H1 (cell line): Measurements from ENCODE around the gene MLN.

Experiments used
- ASH2L ChIP-seq: fragments of 200-600, 300-600 bp; sonication (generic); IDR thresholded peaks from one replicate; pipeline ENCODE4 v1.7.1; 2017; ENCODE audit warnings: low read length
- HDAC2 ChIP-seq, 2 experiments: fragments of 300-600 bp in 1 of 2; sonication (generic) in 1 of 2; IDR thresholded peaks; 2 replicates each; pipeline ENCODE4 v1.6.1; 2011 to 2012; ENCODE audit warnings: low read depth in 2 of 2, low read length in 2 of 2, mild to moderate bottlenecking in 2 of 2, moderate library complexity in 2 of 2, borderline replicate concordance in 1 of 2, inconsistent platforms in 1 of 2
- JUND ChIP-seq: IDR thresholded peaks from 2 replicates; pipeline ENCODE4 v1.6.1; 2011; ENCODE audit warnings: mild to moderate bottlenecking, improper control_type of control experiment, low read length
- POLR2AphosphoS5 ChIP-seq: IDR thresholded peaks from 2 replicates; pipeline ENCODE4 v1.6.1; 2011; ENCODE audit warnings: low read depth, low read length
- TF ChIP-seq, protein P1 (sequence below), 3 experiments: IDR thresholded peaks; 1 replicate in 2 of 3; 2 replicates in 1 of 3; pipeline versions ENCODE4 v1.5.1 to v1.6.1; 2011; ENCODE audit warnings: low read length in 3 of 3, mild to moderate bottlenecking in 3 of 3, inconsistent platforms in 2 of 3, low read depth in 1 of 3, moderate library complexity in 1 of 3; ENCODE audit not compliant: insufficient read depth in 1 of 3; ENCODE audit errors: control extremely low read depth in 1 of 3

DNA sequence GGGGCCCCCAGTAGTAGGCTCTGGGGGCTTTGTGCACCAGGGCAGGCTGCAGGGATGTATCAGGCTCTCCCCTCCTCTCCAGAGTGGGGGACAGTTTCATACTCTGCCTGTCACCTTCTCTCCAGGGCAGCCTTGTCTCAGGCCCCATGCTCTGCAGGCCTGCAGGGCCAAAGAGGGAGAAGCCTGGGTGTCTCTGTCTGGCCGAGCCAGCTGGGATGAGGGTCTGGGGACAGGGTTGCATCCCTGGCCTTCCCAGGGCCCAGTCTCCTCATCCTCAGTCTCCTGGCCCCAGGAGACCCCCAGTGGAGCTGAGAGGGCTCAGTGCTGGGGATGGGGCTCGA is 42.3 kb downstream of the MLN start:
- TF ChIP-seq, protein P1, sequence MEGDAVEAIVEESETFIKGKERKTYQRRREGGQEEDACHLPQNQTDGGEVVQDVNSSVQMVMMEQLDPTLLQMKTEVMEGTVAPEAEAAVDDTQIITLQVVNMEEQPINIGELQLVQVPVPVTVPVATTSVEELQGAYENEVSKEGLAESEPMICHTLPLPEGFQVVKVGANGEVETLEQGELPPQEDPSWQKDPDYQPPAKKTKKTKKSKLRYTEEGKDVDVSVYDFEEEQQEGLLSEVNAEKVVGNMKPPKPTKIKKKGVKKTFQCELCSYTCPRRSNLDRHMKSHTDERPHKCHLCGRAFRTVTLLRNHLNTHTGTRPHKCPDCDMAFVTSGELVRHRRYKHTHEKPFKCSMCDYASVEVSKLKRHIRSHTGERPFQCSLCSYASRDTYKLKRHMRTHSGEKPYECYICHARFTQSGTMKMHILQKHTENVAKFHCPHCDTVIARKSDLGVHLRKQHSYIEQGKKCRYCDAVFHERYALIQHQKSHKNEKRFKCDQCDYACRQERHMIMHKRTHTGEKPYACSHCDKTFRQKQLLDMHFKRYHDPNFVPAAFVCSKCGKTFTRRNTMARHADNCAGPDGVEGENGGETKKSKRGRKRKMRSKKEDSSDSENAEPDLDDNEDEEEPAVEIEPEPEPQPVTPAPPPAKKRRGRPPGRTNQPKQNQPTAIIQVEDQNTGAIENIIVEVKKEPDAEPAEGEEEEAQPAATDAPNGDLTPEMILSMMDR (IDR thresholded peaks at IDR 0.05; ENCODE audit: control extremely low read depth in 1 of 3, insufficient read depth in 1 of 3, low read depth in 1 of 3, low read length in 3 of 3) = no peak
- TF ChIP-seq HDAC2 (IDR thresholded peaks at IDR 0.05; ENCODE audit: borderline replicate concordance in 1 of 2, low read depth in 2 of 2, low read length in 2 of 2) = no peak
- TF ChIP-seq ASH2L = no peak
- TF ChIP-seq JUND = no peak
- TF ChIP-seq POLR2AphosphoS5 = no peak
